GM12875 (cell line): ENCODE data around the gene IGFBP1.

ENCODE experiments used
- H3K4me3 ChIP-seq: one replicate; pipeline ENCODE4 v1.5.1; 2011; ENCODE audit warnings: low read depth, low read length, control low read depth
- CTCF ChIP-seq: IDR thresholded peaks from 2 replicates; pipeline ENCODE4 v1.5.1; 2011; ENCODE audit warnings: low read depth, mild to moderate bottlenecking, control low read depth, inconsistent platforms, low read length, moderate library complexity, borderline replicate concordance; ENCODE audit not compliant: insufficient read depth

IGFBP1 gene

GRCh38 chr7:45919993-45920459, 31.7 kb downstream of the IGFBP1 start:
- no peak for TF ChIP-seq CTCF

GRCh38 chr7:45920502-45921380, 32.5 kb downstream of the IGFBP1 start, which contains the start of gene IGFBP3:
IGFBP3 (minus strand) TSS chr7:45921272; CDS start chr7:45921140, 132 bp downstream.
- H3K4me3 ChIP-seq = no peak within 1 kb of the TSS
- TF ChIP-seq CTCF = no peak

More at GRCh38 chr7:45919993-45920459, 31.7 kb downstream of the IGFBP1 start:
- no peak overlapping the region for H3K4me3 ChIP-seq

GRCh38 chr7:45921381-45921698, 33.1 kb downstream of the IGFBP1 start:
- no peak overlapping the region for H3K4me3 ChIP-seq

GRCh38 chr7:45921699-45922519, 33.6 kb downstream of the IGFBP1 start:
- no peak overlapping the region for H3K4me3 ChIP-seq
- TF ChIP-seq CTCF = peak; percentile 64

More at GRCh38 chr7:45921381-45921698, 33.1 kb downstream of the IGFBP1 start:
- no peak for TF ChIP-seq CTCF

GRCh38 chr7:45922810-45923209, 34.5 kb downstream of the IGFBP1 start:
- no peak overlapping the region for H3K4me3 ChIP-seq
- no peak for TF ChIP-seq CTCF

GRCh38 chr7:45923290-45923689, 35.0 kb downstream of the IGFBP1 start:
- peak; percentile 74 for TF ChIP-seq CTCF
- H3K4me3 ChIP-seq = no peak overlapping the region

GRCh38 chr7:45923818-45924217, 35.5 kb downstream of the IGFBP1 start:
- no peak for TF ChIP-seq CTCF
- no peak overlapping the region for H3K4me3 ChIP-seq
